HEK293 (cell line): ENCODE results near the gene ITGB4.
A peak's percentile ranks its signal among the peaks of the same experiment; 100 is the strongest.

Experiments
- BCL6B ChIP-seq: fragments of 450-650 bp; formaldehyde crosslinking; IDR thresholded peaks from 2 replicates; pipeline ENCODE4 v1.5.1; 2017; ENCODE audit warnings: missing biosample characterization, missing genetic modification characterization
- FEZF1 ChIP-seq: fragments of 450-650 bp; formaldehyde crosslinking; IDR thresholded peaks from 2 replicates; pipeline ENCODE4 v1.5.1; 2016; ENCODE audit warnings: missing biosample characterization, missing genetic modification characterization
- GFI1B ChIP-seq: fragments of 450-650 bp; formaldehyde crosslinking; IDR thresholded peaks from 2 replicates; pipeline ENCODE4 v1.5.1; 2016; ENCODE audit warnings: missing biosample characterization, missing genetic modification characterization
- GLIS2 ChIP-seq: fragments of 450-650 bp; formaldehyde crosslinking; IDR thresholded peaks from 2 replicates; pipeline ENCODE4 v1.5.1; 2016; ENCODE audit warnings: missing biosample characterization, missing genetic modification characterization
- IKZF3 ChIP-seq: fragments of 450-650 bp; IDR thresholded peaks from 2 replicates; pipeline ENCODE4 v1.5.0; 2018; ENCODE audit warnings: missing biosample characterization, mild to moderate bottlenecking, missing genetic modification characterization, moderate library complexity
- KLF16 ChIP-seq: fragments of 450-650 bp; formaldehyde crosslinking; IDR thresholded peaks from 2 replicates; pipeline ENCODE4 v1.5.1; 2017; ENCODE audit warnings: missing biosample characterization, missing genetic modification characterization
- MZF1 ChIP-seq: fragments of 450-650 bp; formaldehyde crosslinking; IDR thresholded peaks from 2 replicates; pipeline ENCODE4 v1.5.1; 2017; ENCODE audit warnings: missing biosample characterization, missing genetic modification characterization, borderline replicate concordance
- REPIN1 ChIP-seq: fragments of 450-650 bp; formaldehyde crosslinking; IDR thresholded peaks from 2 replicates; pipeline ENCODE4 v1.5.1; 2017; ENCODE audit warnings: missing biosample characterization, missing genetic modification characterization, low read depth
- SCRT2 ChIP-seq: fragments of 450-650 bp; formaldehyde crosslinking; IDR thresholded peaks from 2 replicates; pipeline ENCODE4 v1.5.1; 2016; ENCODE audit warnings: missing biosample characterization, missing genetic modification characterization
- SP2 ChIP-seq: fragments of 450-650 bp; formaldehyde crosslinking; IDR thresholded peaks from 2 replicates; pipeline ENCODE4 v1.5.1; 2016; ENCODE audit warnings: missing biosample characterization, missing genetic modification characterization
- ZBTB11 ChIP-seq: fragments of 450-650 bp; formaldehyde crosslinking; conservative IDR thresholded peaks from 2 replicates; pipeline ENCODE4 v1.5.1; 2016; ENCODE audit warnings: low read depth, missing biosample characterization, missing genetic modification characterization
- ZEB2 ChIP-seq: fragments of 450-650 bp; formaldehyde crosslinking; IDR thresholded peaks from 2 replicates; pipeline ENCODE4 v1.5.1; 2016; ENCODE audit warnings: missing biosample characterization, missing genetic modification characterization
- ZFP37 ChIP-seq: fragments of 450-650 bp; formaldehyde crosslinking; IDR thresholded peaks from 2 replicates; pipeline ENCODE4 v1.5.1; 2016; ENCODE audit warnings: missing biosample characterization, missing genetic modification characterization
- ZFP69B ChIP-seq: fragments of 450-650 bp; formaldehyde crosslinking; IDR thresholded peaks from 2 replicates; pipeline ENCODE4 v1.5.1; 2016; ENCODE audit warnings: missing biosample characterization, missing genetic modification characterization
- ZIC2 ChIP-seq: fragments of 450-650 bp; formaldehyde crosslinking; IDR thresholded peaks from 2 replicates; pipeline ENCODE4 v1.5.1; 2016; ENCODE audit warnings: missing biosample characterization, missing genetic modification characterization
- ZNF10 ChIP-seq: fragments of 450-650 bp; formaldehyde crosslinking; IDR thresholded peaks from 2 replicates; pipeline ENCODE4 v1.5.1; 2017; ENCODE audit warnings: missing biosample characterization, missing genetic modification characterization
- ZNF133 ChIP-seq: fragments of 450-650 bp; formaldehyde crosslinking; IDR thresholded peaks from 2 replicates; pipeline ENCODE4 v1.5.1; 2016; ENCODE audit warnings: missing biosample characterization, missing genetic modification characterization
- ZNF157 ChIP-seq: fragments of 450-650 bp; formaldehyde crosslinking; IDR thresholded peaks from 2 replicates; pipeline ENCODE4 v1.5.1; 2016; ENCODE audit warnings: missing biosample characterization, missing genetic modification characterization
- ZNF223 ChIP-seq: fragments of 450-650 bp; formaldehyde crosslinking; IDR thresholded peaks from 2 replicates; pipeline ENCODE4 v1.5.1; 2016; ENCODE audit warnings: missing biosample characterization, missing genetic modification characterization
- ZNF311 ChIP-seq: fragments of 450-650 bp; formaldehyde crosslinking; IDR thresholded peaks from 2 replicates; pipeline ENCODE4 v1.5.1; 2017; ENCODE audit warnings: missing biosample characterization, missing genetic modification characterization, borderline replicate concordance
- ZNF394 ChIP-seq: fragments of 450-650 bp; formaldehyde crosslinking; IDR thresholded peaks from 2 replicates; pipeline ENCODE4 v1.5.1; 2016; ENCODE audit warnings: missing biosample characterization, missing genetic modification characterization, mild to moderate bottlenecking, moderate library complexity, borderline replicate concordance
- ZNF518A ChIP-seq: fragments of 450-650 bp; formaldehyde crosslinking; conservative IDR thresholded peaks from 2 replicates; pipeline ENCODE4 v1.5.1; 2016; ENCODE audit warnings: low read depth, missing biosample characterization, missing genetic modification characterization
- ZNF555 ChIP-seq: fragments of 450-650 bp; formaldehyde crosslinking; conservative IDR thresholded peaks from 2 replicates; pipeline ENCODE4 v1.5.1; 2017; ENCODE audit warnings: missing biosample characterization, mild to moderate bottlenecking, missing genetic modification characterization, inconsistent platforms
- ZNF558 ChIP-seq: fragments of 450-650 bp; formaldehyde crosslinking; IDR thresholded peaks from 2 replicates; pipeline ENCODE4 v1.5.1; 2016; ENCODE audit warnings: missing biosample characterization, missing genetic modification characterization
- ZNF600 ChIP-seq: fragments of 450-650 bp; formaldehyde crosslinking; IDR thresholded peaks from 2 replicates; pipeline ENCODE4 v1.5.1; 2016; ENCODE audit warnings: missing biosample characterization, missing genetic modification characterization
- ZNF610 ChIP-seq: fragments of 450-650 bp; formaldehyde crosslinking; IDR thresholded peaks from 2 replicates; pipeline ENCODE4 v1.5.1; 2016; ENCODE audit warnings: missing biosample characterization, missing genetic modification characterization, borderline replicate concordance
- ZNF623 ChIP-seq: fragments of 450-650 bp; formaldehyde crosslinking; IDR thresholded peaks from 2 replicates; pipeline ENCODE4 v1.5.1; 2016; ENCODE audit warnings: missing biosample characterization, missing genetic modification characterization
- ZNF645 ChIP-seq: fragments of 450-650 bp; formaldehyde crosslinking; IDR thresholded peaks from 2 replicates; pipeline ENCODE4; 2016; ENCODE audit warnings: missing biosample characterization, missing genetic modification characterization
- ZNF654 ChIP-seq: fragments of 450-650 bp; formaldehyde crosslinking; IDR thresholded peaks from 2 replicates; pipeline ENCODE4 v1.5.1; 2016; ENCODE audit warnings: low read depth, missing biosample characterization, missing genetic modification characterization
- ZNF76 ChIP-seq: fragments of 450-650 bp; formaldehyde crosslinking; IDR thresholded peaks from 2 replicates; pipeline ENCODE4; 2016; ENCODE audit warnings: low read depth, missing biosample characterization, missing genetic modification characterization, borderline replicate concordance
- ZNF768 ChIP-seq: fragments of 450-650 bp; formaldehyde crosslinking; IDR thresholded peaks from 2 replicates; pipeline ENCODE4 v1.5.1; 2018; ENCODE audit warnings: missing biosample characterization, mild to moderate bottlenecking, missing genetic modification characterization
- ZNF791 ChIP-seq: fragments of 450-650 bp; formaldehyde crosslinking; IDR thresholded peaks from 2 replicates; pipeline ENCODE4 v1.5.1; 2016; ENCODE audit warnings: missing biosample characterization, missing genetic modification characterization

The ITGB4 gene

GRCh38 chr17:75778861-75779249, 57.6 kb downstream of the ITGB4 start (continued):
- no peak for TF ChIP-seq ZFP69B (tag by site-specific recombination)
- no peak for TF ChIP-seq BCL6B (tag by site-specific recombination)
- TF ChIP-seq ZNF768 (tag by site-specific recombination) = no peak
- TF ChIP-seq ZNF645 (tag by site-specific recombination) = no peak
- TF ChIP-seq ZNF10 = no peak
- TF ChIP-seq GLIS2 = peak; percentile 81
- TF ChIP-seq SCRT2 (tag by site-specific recombination) = peak; percentile 98
- TF ChIP-seq ZNF555 (tag by site-specific recombination) = no peak
- no peak for TF ChIP-seq ZNF311 (tag by site-specific recombination)
- TF ChIP-seq ZNF76 (tag by site-specific recombination) = no peak
- no peak for TF ChIP-seq REPIN1 (tag by site-specific recombination)
- TF ChIP-seq ZNF394 (tag by site-specific recombination) = no peak
- no peak for TF ChIP-seq FEZF1 (tag by site-specific recombination)
- TF ChIP-seq ZNF600 (tag by site-specific recombination) = no peak
- TF ChIP-seq ZNF610 (tag by site-specific recombination) = no peak
- TF ChIP-seq ZNF157 (tag by site-specific recombination) = no peak
- TF ChIP-seq GFI1B (tag by site-specific recombination) = no peak
- 0 out of 2 replicates have a peak, but pooled peaks have one; percentile 5 for TF ChIP-seq ZNF654 (tag by site-specific recombination)
- TF ChIP-seq ZNF623 (tag by site-specific recombination) = no peak
- no peak for TF ChIP-seq ZNF223 (tag by site-specific recombination)
- 0 out of 2 replicates have a peak, but pooled peaks have one; percentile 20 for TF ChIP-seq SP2 (tag by site-specific recombination)
- TF ChIP-seq ZNF133 (tag by site-specific recombination) = no peak
- no peak; the same call in 1 of the 2 replicates for TF ChIP-seq ZEB2
- no peak for TF ChIP-seq IKZF3 (tag by site-specific recombination)
- no peak for TF ChIP-seq ZNF791 (tag by site-specific recombination)
- no peak for TF ChIP-seq MZF1 (tag by site-specific recombination)
- no peak for TF ChIP-seq ZFP37
- TF ChIP-seq ZBTB11 (tag by site-specific recombination) = no peak
- no peak for TF ChIP-seq ZNF558 (tag by site-specific recombination)
- no peak for TF ChIP-seq ZIC2 (tag by site-specific recombination)
- TF ChIP-seq KLF16 = peak; percentile 19; the same call in 1 of the 2 replicates
- TF ChIP-seq ZNF518A = no peak
